Gastroesophageal sphincter (tissue), 4 donors: ENCODE data around the gene TACC3. TPM values are rescaled to one million over a fixed set of nuclear protein-coding genes. Genes with fewer than 3 reads are reported as not detected.

Source experiments
- ATAC-seq: fragments of 150-250 bp; one replicate; pipeline ENCODE4 v1.9.1; 2016; ENCODE audit warnings: mild to moderate bottlenecking, moderate library complexity
- H3K27ac ChIP-seq, 4 donors: fragments of 200-600 bp; sonication (generic) in 3 of 4; 1 replicate in 3 of 4; 2 replicates in 1 of 4; pipeline ENCODE4 v1.5.1; 2016 to 2019
- H3K27me3 ChIP-seq: fragments of 200-600 bp; sonication (generic); one replicate; pipeline ENCODE4 v1.5.1; 2019
- H3K36me3 ChIP-seq, 2 donors: fragments of 200-600 bp; sonication (generic); one replicate each; pipeline ENCODE4 v1.5.1; 2019; ENCODE audit warnings: control low read depth in 1 of 2
- H3K4me1 ChIP-seq, 3 donors: fragments of 200-600 bp; sonication (generic); 1 replicate in 2 of 3; 2 replicates in 1 of 3; pipeline ENCODE4 v1.5.1; 2016 to 2019; ENCODE audit warnings: control low read depth in 2 of 3
- H3K4me3 ChIP-seq, 2 donors: fragments of 200-600 bp; sonication (generic); one replicate each; pipeline ENCODE4 v1.5.1; 2019; ENCODE audit warnings: mild to moderate bottlenecking in 1 of 2, moderate library complexity in 1 of 2
- H3K9me3 ChIP-seq, 3 donors: fragments of 200-600 bp; sonication (generic); one replicate each; pipeline ENCODE4 v1.5.1; 2017 to 2019; ENCODE audit warnings: control low read depth in 2 of 3
- CTCF ChIP-seq, 4 experiments: fragments of 200-600 bp in 2 of 4; fragments of 450-650 bp in 2 of 4; sonication (generic) in 1 of 4; IDR thresholded peaks; one replicate each; pipeline ENCODE4 v1.5.1; 2017 to 2019; ENCODE audit warnings: antibody characterized with exemption in 4 of 4, mild to moderate bottlenecking in 2 of 4, moderate library complexity in 2 of 4
- EP300 ChIP-seq: sonication (generic); formaldehyde crosslinking; IDR thresholded peaks from one replicate; pipeline ENCODE4 v1.6.1; 2017; ENCODE audit warnings: antibody characterized with exemption, mild to moderate bottlenecking
- POLR2A ChIP-seq, 2 donors: fragments of 450-650 bp; IDR thresholded peaks; one replicate each; pipeline ENCODE4 v1.6.1; 2017; ENCODE audit warnings: antibody characterized with exemption in 2 of 2, mild to moderate bottlenecking in 2 of 2, moderate library complexity in 1 of 2
- POLR2AphosphoS5 ChIP-seq: sonication (generic); formaldehyde crosslinking; IDR thresholded peaks from one replicate; pipeline ENCODE4 v1.6.1; 2017; ENCODE audit warnings: antibody characterized with exemption
- WGBS, 2 donors: methylation state at CpG; one replicate each; pipeline ENCODE4 v1.1.5; 2018; ENCODE audit warnings: low coverage in 1 of 2; 5-methylcytosine and 5-hydroxymethylcytosine counted together
- small RNA-seq, 4 donors: library from RNA; depleted of rRNA; stranded (forward); fragments of <200 nt; gene quantifications; one replicate each; pipeline ENCODE3, GENCODE V24; 2016
- total RNA-seq, 4 donors: library from RNA; depleted of rRNA; stranded (reverse); fragments of >200 nt; gene quantifications; one replicate each; pipeline ENCODE4 v1.1.0, GENCODE V29; 2016

TACC3 gene
- total RNA-seq, 4 donors from 2014 or later = 6.0 to 8.2 (median 7.1) TPM

GRCh38 chr4:1792158-1792831 is 71.0 kb downstream of the TACC3 start:
- WGBS, 2 donors = 56% methylated on average over 5 of the region's 29 CpGs; no CpG with 5 or more reads in 1 of the 2 donors
- Histone ChIP-seq H3K4me3 (peak overlapping the region in 1 of 2 donors; percentile 57), H3K9me3 (no peaks in the 10 kb centered on the region), H3K36me3 (no peaks in the 10 kb centered on the region), H3K4me1 (peaks cover 0 to 38% (median 17%) of the 10 kb centered on the region in 3 donors), H3K27ac (no peak overlapping the region), H3K27me3 (peaks cover 57% of the 10 kb centered on the region)
- no peak for TF ChIP-seq EP300
- TF ChIP-seq POLR2AphosphoS5 = no peak
- no peak for TF ChIP-seq CTCF (IDR thresholded peaks at IDR 0.05)
- no peak for TF ChIP-seq POLR2A (IDR thresholded peaks at IDR 0.05)
- no peak for ATAC-seq

GRCh38 chr4:1792832-1793495 is 71.6 kb downstream of the TACC3 start, which contains the start of gene FGFR3:
TSS of gene FGFR3 (plus strand) at chr4:1793293. CDS start at chr4:1793935, 642 bp downstream.
- H3K4me1 ChIP-seq = peaks cover 0 to 33% (median 17%) of the 10 kb centered on the region in 3 donors
- H3K27ac ChIP-seq = no peak within 1 kb of the TSS
- peak within 1 kb of the TSS; percentile 28 to 57 for H3K4me3 ChIP-seq
- peaks cover 58% of the 10 kb centered on the region for H3K27me3 ChIP-seq
- TF ChIP-seq EP300 (no peak), POLR2AphosphoS5 (no peak), POLR2A (IDR thresholded peaks at IDR 0.05) (no peak), CTCF (IDR thresholded peaks at IDR 0.05) (no peak)
- H3K9me3 ChIP-seq = no peaks in the 10 kb centered on the region
- ATAC-seq = peak; percentile 68
- WGBS, 2 donors = no CpG with 5 or more reads among the region's 95 CpGs
- no peaks in the 10 kb centered on the region for H3K36me3 ChIP-seq

GRCh38 chr4:1793496-1793840 is 72.1 kb downstream of the TACC3 start:
- no peaks in the 10 kb centered on the region for H3K9me3 ChIP-seq
- peaks cover 0 to 29% (median 17%) of the 10 kb centered on the region in 3 donors for H3K4me1 ChIP-seq
- ATAC-seq = peak; percentile 66
- H3K36me3 ChIP-seq = no peaks in the 10 kb centered on the region
- TF ChIP-seq POLR2A (IDR thresholded peaks at IDR 0.05) (no peak), POLR2AphosphoS5 (no peak), CTCF (IDR thresholded peaks at IDR 0.05) (no peak), EP300 (no peak)
- no CpG with 5 or more reads among the region's 44 CpGs for WGBS, 2 donors
- H3K4me3 ChIP-seq = peak overlapping the region; percentile 28 to 57
- peaks cover 63% of the 10 kb centered on the region for H3K27me3 ChIP-seq
- no peak overlapping the region for H3K27ac ChIP-seq

- ATAC-seq = peak; percentile 13
- no peak for TF ChIP-seq CTCF (IDR thresholded peaks at IDR 0.05)
- TF ChIP-seq POLR2AphosphoS5 = no peak
- no peak for TF ChIP-seq POLR2A (IDR thresholded peaks at IDR 0.05)
- no peak for TF ChIP-seq EP300
- Histone ChIP-seq H3K4me1 (peaks cover 0 to 29% (median 17%) of the 10 kb centered on the region in 3 donors), H3K36me3 (no peaks in the 10 kb centered on the region), H3K27me3 (peaks cover 70% of the 10 kb centered on the region), H3K27ac (no peak overlapping the region), H3K4me3 (peak overlapping the region in 1 of 2 donors; percentile 57), H3K9me3 (no peaks in the 10 kb centered on the region)
- no CpG with 5 or more reads among the region's 101 CpGs for WGBS, 2 donors
Measured at GRCh38 chr4:1793940-1794808, 72.9 kb downstream of the TACC3 start.

Small RNA genes within 50 kb of the gene (small RNA-seq; reads per million reads assigned to genes)
- gene RF00019 = 0 reads per million in 4 donors

Other genes with a start within 250 kb of the TACC3 start
- gene FAM53A, start 37.2 kb upstream of the TACC3 start, total RNA-seq = 10 to 100 TPM in 1 of 4 donors, 1 to 10 TPM in 3; 1.2 to 18.4 (median 4.9) TPM
- 10 to 100 TPM; 34.1 to 54.0 (median 38.6) TPM for gene SLBP, start 9.2 kb upstream of the TACC3 start, total RNA-seq
- gene TMEM129, start 198 bp upstream of the TACC3 start, total RNA-seq = 10 to 100 TPM; 46.6 to 94.2 (median 64.6) TPM
- gene FGFR3, start 71.8 kb downstream of the TACC3 start, total RNA-seq = 10 to 100 TPM in 1 of 4 donors, 1 to 10 TPM in 3; 1.4 to 17.7 (median 1.8) TPM
- gene LETM1, start 134.6 kb downstream of the TACC3 start, total RNA-seq = 10 to 100 TPM; 24.0 to 29.2 (median 26.9) TPM
- gene NSD2, start 149.9 kb downstream of the TACC3 start, total RNA-seq = 10 to 100 TPM; 37.8 to 47.3 (median 39.4) TPM